ENCODE results near the gene CLCA4.

CLCA4 gene

DNA sequence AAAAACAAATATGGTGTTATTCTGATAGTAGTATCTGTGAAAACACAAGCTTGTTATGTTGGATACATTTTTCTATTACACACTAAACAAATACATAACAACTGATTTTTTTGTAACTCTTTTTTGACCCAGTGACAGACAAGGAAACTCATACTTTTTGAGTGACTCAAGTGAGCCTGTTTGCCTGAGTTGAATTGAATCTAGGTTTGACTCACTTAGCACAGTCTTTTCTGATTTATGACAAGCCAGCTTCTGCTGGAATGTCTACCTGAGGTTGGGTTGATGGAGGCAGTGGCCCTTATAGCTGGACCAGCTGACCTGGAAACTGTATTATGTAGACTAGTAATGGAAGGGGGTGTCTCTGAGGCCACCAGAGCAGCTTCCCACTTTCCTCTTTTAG lies 4.2 kb upstream of the CLCA4 start:
- peak in 1 of 2 donors; percentile 57 for DNase-seq (ENCODE audit: low read depth in 2 of 2)
- TF ChIP-seq, protein P1, sequence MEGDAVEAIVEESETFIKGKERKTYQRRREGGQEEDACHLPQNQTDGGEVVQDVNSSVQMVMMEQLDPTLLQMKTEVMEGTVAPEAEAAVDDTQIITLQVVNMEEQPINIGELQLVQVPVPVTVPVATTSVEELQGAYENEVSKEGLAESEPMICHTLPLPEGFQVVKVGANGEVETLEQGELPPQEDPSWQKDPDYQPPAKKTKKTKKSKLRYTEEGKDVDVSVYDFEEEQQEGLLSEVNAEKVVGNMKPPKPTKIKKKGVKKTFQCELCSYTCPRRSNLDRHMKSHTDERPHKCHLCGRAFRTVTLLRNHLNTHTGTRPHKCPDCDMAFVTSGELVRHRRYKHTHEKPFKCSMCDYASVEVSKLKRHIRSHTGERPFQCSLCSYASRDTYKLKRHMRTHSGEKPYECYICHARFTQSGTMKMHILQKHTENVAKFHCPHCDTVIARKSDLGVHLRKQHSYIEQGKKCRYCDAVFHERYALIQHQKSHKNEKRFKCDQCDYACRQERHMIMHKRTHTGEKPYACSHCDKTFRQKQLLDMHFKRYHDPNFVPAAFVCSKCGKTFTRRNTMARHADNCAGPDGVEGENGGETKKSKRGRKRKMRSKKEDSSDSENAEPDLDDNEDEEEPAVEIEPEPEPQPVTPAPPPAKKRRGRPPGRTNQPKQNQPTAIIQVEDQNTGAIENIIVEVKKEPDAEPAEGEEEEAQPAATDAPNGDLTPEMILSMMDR (IDR thresholded peaks at IDR 0.05; ENCODE audit: low read depth, low read length), result no peak
- H3K4me3 ChIP-seq (replicated peaks in 1 of 2; ENCODE audit: low read depth in 2 of 2, low read length in 2 of 2), result no peak overlapping the region

DNA sequence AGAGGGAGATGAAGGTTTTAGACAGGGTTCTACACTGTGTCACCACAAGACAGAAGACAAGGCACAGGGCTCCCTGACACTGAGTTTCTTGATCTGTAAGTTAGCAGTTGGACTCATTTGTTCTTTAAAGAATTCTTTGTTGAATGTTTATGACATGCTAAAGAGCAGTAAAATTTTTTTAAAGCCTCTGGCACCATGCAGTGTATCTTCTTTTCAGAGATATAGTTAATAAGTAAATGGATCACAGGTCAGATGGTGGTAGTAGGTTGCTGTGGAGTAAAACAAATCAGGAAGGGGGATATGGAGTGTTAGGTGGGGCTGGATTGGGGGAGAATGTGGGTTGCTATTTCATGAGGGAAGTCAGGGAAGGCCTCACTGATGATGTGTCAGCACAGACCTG lies 2.0 kb downstream of the CLCA4 start:
- no peak for DNase-seq (ENCODE audit: low read depth in 2 of 2)
- TF ChIP-seq, protein P1 (IDR thresholded peaks at IDR 0.05; ENCODE audit: low read depth, low read length), result no peak
- no peak overlapping the region for H3K4me3 ChIP-seq (replicated peaks in 1 of 2; ENCODE audit: low read depth in 2 of 2, low read length in 2 of 2)

DNA sequence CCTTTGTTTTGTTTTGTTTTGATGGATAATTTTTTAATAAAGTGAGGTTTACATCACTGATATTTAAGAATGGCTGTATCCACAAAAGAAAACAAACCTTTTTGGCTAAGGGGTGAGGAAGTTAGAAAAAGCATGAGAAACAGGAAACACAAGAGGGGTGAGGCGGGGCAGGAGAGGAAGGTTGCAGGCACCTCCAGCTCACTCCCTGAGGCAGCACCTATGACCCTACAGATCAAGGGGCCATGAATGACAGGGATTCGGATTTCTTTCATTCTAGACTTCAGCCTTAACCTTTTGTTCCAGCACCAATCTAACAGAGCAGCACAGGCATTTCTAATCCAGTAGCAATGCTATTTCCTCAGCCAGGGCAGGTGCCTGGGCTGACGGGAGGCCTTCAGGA lies 4.4 kb downstream of the CLCA4 start:
- no peak for DNase-seq (ENCODE audit: low read depth in 2 of 2)
- TF ChIP-seq, protein P1 (IDR thresholded peaks at IDR 0.05; ENCODE audit: low read depth, low read length), result no peak
- no peak overlapping the region for H3K4me3 ChIP-seq (replicated peaks in 1 of 2; ENCODE audit: low read depth in 2 of 2, low read length in 2 of 2)

DNA sequence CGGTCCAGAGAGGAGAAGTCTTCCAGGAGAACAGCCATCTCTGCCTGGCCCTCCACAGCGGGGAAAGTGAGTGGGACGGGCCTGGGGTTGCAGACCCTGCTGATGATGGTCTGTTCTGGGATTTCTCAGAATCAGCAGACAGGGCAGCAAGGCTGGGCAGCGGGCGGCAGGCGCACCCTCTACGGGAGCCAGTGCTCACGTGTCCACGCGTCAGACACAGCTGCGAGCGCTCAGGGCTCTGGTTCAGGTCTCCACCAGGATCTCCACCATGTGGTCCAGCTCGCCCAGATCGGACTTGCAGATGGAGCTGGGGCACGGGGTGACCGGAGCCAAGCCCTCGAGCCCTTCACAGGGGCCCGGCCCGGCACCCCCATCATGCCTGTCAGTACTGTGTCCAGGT lies 5.5 kb downstream of the CLCA4 start:
- H3K4me3 ChIP-seq (replicated peaks in 1 of 2; ENCODE audit: low read depth in 2 of 2, low read length in 2 of 2), result no peak overlapping the region
- no peak for DNase-seq (ENCODE audit: low read depth in 2 of 2)
- TF ChIP-seq, protein P1 (IDR thresholded peaks at IDR 0.05; ENCODE audit: low read depth, low read length), result no peak

DNA sequence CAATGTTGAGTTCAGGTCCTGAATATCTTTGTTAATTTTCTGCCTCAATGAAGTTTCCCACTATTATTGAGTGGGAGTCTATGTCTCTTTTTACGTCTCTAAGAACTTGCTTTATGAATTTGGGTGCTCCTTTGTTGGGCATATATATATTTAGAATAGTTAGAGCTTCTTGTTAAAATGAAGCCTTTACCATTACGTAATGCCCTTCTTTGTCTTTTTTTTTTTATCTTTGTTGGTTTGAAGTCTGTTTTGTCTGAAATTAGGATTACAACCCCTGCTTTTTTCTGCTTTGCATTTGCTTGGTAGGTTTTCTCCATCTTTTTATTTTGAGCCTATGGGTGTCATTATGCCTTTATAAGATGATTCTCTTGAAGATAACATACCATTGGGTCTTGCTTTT lies 10.9 kb downstream of the CLCA4 start:
- DNase-seq (ENCODE audit: low read depth in 2 of 2), result no peak
- H3K4me3 ChIP-seq (replicated peaks in 1 of 2; ENCODE audit: low read depth in 2 of 2, low read length in 2 of 2), result no peak overlapping the region
- TF ChIP-seq, protein P1 (IDR thresholded peaks at IDR 0.05; ENCODE audit: low read depth, low read length), result no peak

DNA sequence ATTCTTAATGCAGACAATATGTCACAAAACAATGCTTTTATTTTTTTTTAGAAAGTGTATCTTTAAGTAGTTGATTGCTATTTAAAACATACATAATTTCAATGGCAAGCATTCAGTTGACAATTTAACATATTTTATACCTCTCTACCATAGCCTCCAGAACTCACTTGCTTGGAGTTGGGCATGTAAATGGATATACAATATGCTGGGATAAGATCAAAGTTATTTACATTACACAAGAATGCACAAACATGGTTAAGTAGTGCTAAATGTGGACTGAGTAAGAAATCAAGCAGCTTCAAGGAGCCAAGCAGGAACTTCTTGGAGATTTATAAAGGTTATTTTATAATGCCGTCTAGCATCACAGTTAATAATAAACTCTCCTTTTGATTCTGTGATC lies 17.0 kb downstream of the CLCA4 start:
- no peak overlapping the region for H3K4me3 ChIP-seq (replicated peaks in 1 of 2; ENCODE audit: low read depth in 2 of 2, low read length in 2 of 2)
- TF ChIP-seq, protein P1 (IDR thresholded peaks at IDR 0.05; ENCODE audit: low read depth, low read length), result no peak
- DNase-seq (ENCODE audit: low read depth in 2 of 2), result no peak

DNA sequence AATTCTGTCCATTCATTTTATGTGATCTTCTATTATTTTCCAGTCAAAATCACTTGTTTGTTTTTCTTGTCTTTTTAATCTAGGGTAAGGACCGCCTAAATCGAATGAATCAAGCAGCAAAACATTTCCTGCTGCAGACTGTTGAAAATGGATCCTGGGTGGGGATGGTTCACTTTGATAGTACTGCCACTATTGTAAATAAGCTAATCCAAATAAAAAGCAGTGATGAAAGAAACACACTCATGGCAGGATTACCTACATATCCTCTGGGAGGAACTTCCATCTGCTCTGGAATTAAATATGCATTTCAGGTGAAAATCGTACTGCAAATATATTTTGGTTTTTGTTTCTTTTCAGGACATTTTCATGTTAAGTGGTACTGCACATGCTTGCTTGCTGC lies 20.5 kb downstream of the CLCA4 start:
- TF ChIP-seq, protein P1 (IDR thresholded peaks at IDR 0.05; ENCODE audit: low read depth, low read length), result no peak
- DNase-seq (ENCODE audit: low read depth in 2 of 2), result no peak
- H3K4me3 ChIP-seq (replicated peaks in 1 of 2; ENCODE audit: low read depth in 2 of 2, low read length in 2 of 2), result no peak overlapping the region
